PC-3 (cell line): ENCODE results near the gene SLTM. TPM values are rescaled to one million over a fixed set of nuclear protein-coding genes. Genes with fewer than 3 reads are reported as not detected.
"Not testable (repeated sequence)": the region's sequence is repeated elsewhere in the genome, so short reads cannot be mapped to it uniquely, and the experiment has no call there.

Source experiments
- ATAC-seq: fragments of 200-7000 bp; cut with Tn5 transposase; 2 replicates; pipeline ENCODE4 v1.9.1; 2020; ENCODE audit warnings: mild to moderate bottlenecking, moderate library complexity
- BruUV-seq: library from RNA; stranded (reverse); fragments of 400-500 nt; replicated peaks from 2 replicates; lab custom pipeline; 2021; lab: Mats Ljungman, UMichigan
- CTCF ChIA-PET: fragments of 300-600 bp; sonication (Branson Sonifier 250); formaldehyde crosslinking; loops from one replicate; lab custom pipeline; 2022; ENCODE audit warnings: antibody characterized with exemption; lab: Charles Lee
- POLR2A ChIA-PET: fragments of 300-600 bp; sonication (Branson Sonifier 250); formaldehyde crosslinking; loops from one replicate; lab custom pipeline; 2022; ENCODE audit warnings: antibody characterized with exemption; ENCODE audit not compliant: unreplicated experiment; lab: Charles Lee
- DNase-seq: peaks from one replicate; pipeline ENCODE4 v3.0.0-alpha.2; 2015
- H2AFZ ChIP-seq: fragments of 300-600 bp; sonication (generic); 2 replicates; pipeline ENCODE4 v1.6.0; 2016; ENCODE audit warnings: antibody characterized with exemption, low read length
- H3F3A ChIP-seq: fragments of 300-600 bp; sonication (generic); one replicate; pipeline ENCODE4 v1.6.0; 2017; ENCODE audit warnings: antibody characterized with exemption, low read length, control low read depth, mild to moderate bottlenecking; ENCODE audit not compliant: unreplicated experiment
- H3K27ac ChIP-seq: fragments of 300-600 bp; sonication (generic); 2 replicates; pipeline ENCODE4 v1.5.1; 2016; ENCODE audit warnings: mild to moderate bottlenecking, low read length
- H3K27me3 ChIP-seq: fragments of 300-600 bp; sonication (generic); 2 replicates; pipeline ENCODE4 v1.6.1; 2016; ENCODE audit warnings: low read length, mixed read lengths
- H3K36me3 ChIP-seq: fragments of 300-600 bp; sonication (generic); 2 replicates; pipeline ENCODE4 v1.6.1; 2016; ENCODE audit warnings: low read depth, mixed run types, low read length, mixed read lengths
- H3K4me1 ChIP-seq: fragments of 300-600 bp; sonication (generic); 2 replicates; pipeline ENCODE4 v1.5.1; 2016; ENCODE audit warnings: low read length; ENCODE audit not compliant: insufficient read depth
- H3K4me2 ChIP-seq: fragments of 300-600 bp; sonication (generic); 2 replicates; pipeline ENCODE4 v1.6.0; 2016; ENCODE audit warnings: low read length
- H3K4me3 ChIP-seq: fragments of 300-600 bp; sonication (generic); 2 replicates; pipeline ENCODE4 v1.5.1; 2016; ENCODE audit warnings: mild to moderate bottlenecking, low read length, mixed read lengths
- H3K79me2 ChIP-seq: fragments of 300-600 bp; sonication (generic); 2 replicates; pipeline ENCODE4 v1.6.1; 2017; ENCODE audit warnings: low read length, mixed read lengths
- H3K9ac ChIP-seq: fragments of 300-600 bp; sonication (generic); 2 replicates; pipeline ENCODE4 v1.6.0; 2016; ENCODE audit warnings: mild to moderate bottlenecking, low read length
- H3K9me2 ChIP-seq: fragments of 300-600 bp; sonication (generic); replicated peaks from 2 replicates; pipeline ENCODE4 v1.6.1; 2016; ENCODE audit warnings: mixed run types, low read length, mixed read lengths
- H3K9me3 ChIP-seq: fragments of 300-600 bp; sonication (generic); 2 replicates; pipeline ENCODE4 v1.6.1; 2016; ENCODE audit warnings: low read length, mixed read lengths
- H4K20me1 ChIP-seq: fragments of 300-600 bp; sonication (generic); 2 replicates; pipeline ENCODE4 v1.6.1; 2016; ENCODE audit warnings: low read length, mixed read lengths
- EZH2 ChIP-seq: fragments of 300-600 bp; sonication (generic); IDR thresholded peaks from one replicate; pipeline ENCODE4 v1.6.1; 2017; ENCODE audit warnings: antibody characterized with exemption, mild to moderate bottlenecking, low read length; ENCODE audit not compliant: unreplicated experiment
- EZH2phosphoT487 ChIP-seq: fragments of 300-600 bp; sonication (generic); IDR thresholded peaks from 2 replicates; pipeline ENCODE4 v1.6.1; 2018; ENCODE audit warnings: mild to moderate bottlenecking, antibody characterized with exemption, low read length, borderline replicate concordance
- intact Hi-C: fragments of 100-400 bp; cut with micrococcal nuclease; formaldehyde crosslinking; loops from 2 replicates; pipeline ENCODE4 v1.9.0; 2023
- total RNA-seq: library from RNA; depleted of rRNA; stranded (reverse); fragments of >200 nt; gene quantifications from 2 replicates; pipeline ENCODE4 v1.2.3, GENCODE V29; 2014
- TF ChIP-seq, protein P1 (sequence below): fragments of 300-600 bp; sonication (generic); conservative IDR thresholded peaks from 2 replicates; pipeline ENCODE4 v1.5.1; 2017; ENCODE audit warnings: antibody characterized with exemption, low read depth, mild to moderate bottlenecking, low read length

Gene SLTM
- total RNA-seq, 1 experiment from 2014 or later = 103 TPM

DNA sequence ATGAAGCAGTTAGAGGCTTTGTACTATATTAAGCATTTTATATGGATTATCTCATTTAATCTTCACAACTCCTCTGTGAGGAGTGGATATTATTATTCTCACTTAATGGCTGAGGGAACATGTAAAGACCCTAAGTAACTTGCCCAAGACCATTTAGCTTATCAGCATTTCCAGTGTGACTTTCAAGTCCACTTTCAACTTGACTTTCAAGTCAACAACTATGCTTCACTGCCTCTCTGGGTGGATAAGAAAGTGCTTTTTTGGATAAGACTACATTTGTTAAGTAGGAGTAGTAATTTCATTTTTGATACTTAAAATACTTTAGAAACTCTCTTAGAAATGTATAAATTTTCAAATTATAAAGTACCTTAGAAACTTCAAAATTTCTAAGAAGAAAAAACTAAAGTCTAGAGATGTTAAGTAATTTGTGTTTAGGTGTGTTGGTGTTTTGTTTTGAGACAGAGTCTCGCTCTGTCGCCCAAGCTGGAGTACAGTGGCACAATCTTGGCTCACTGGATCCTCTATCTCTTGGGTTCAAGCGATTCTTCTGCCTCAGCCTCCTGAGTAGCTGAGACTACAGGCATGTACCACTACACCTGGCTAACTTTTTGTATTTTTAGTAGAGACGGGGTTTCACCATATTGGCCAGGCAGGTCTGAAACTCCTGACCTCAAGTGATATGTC lies 90.6 kb downstream of the SLTM start:
- Histone ChIP-seq H3K27ac (no peak overlapping the region), H4K20me1 (no peaks in the 10 kb centered on the region), H3K79me2 (no peaks in the 10 kb centered on the region), H3K9me3 (no peaks in the 10 kb centered on the region), H3K36me3 (no peaks in the 10 kb centered on the region), H3K9me2 (no peaks in the 10 kb centered on the region), H2AFZ (no peak overlapping the region), H3F3A (no peaks in the 10 kb centered on the region), H3K4me3 (no peak overlapping the region), H3K4me2 (no peak overlapping the region), H3K9ac (no peak overlapping the region), H3K27me3 (no peaks in the 10 kb centered on the region), H3K4me1 (no peaks in the 10 kb centered on the region)
- TF ChIP-seq, protein P1, sequence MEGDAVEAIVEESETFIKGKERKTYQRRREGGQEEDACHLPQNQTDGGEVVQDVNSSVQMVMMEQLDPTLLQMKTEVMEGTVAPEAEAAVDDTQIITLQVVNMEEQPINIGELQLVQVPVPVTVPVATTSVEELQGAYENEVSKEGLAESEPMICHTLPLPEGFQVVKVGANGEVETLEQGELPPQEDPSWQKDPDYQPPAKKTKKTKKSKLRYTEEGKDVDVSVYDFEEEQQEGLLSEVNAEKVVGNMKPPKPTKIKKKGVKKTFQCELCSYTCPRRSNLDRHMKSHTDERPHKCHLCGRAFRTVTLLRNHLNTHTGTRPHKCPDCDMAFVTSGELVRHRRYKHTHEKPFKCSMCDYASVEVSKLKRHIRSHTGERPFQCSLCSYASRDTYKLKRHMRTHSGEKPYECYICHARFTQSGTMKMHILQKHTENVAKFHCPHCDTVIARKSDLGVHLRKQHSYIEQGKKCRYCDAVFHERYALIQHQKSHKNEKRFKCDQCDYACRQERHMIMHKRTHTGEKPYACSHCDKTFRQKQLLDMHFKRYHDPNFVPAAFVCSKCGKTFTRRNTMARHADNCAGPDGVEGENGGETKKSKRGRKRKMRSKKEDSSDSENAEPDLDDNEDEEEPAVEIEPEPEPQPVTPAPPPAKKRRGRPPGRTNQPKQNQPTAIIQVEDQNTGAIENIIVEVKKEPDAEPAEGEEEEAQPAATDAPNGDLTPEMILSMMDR = no peak
- no peak for TF ChIP-seq EZH2phosphoT487
- no peak for TF ChIP-seq EZH2
- intact Hi-C loops = no loop called here
- POLR2A ChIA-PET = no interaction called here
- no TSS peak for BruUV-seq
- CTCF ChIA-PET = no interaction called here
- DNase-seq = no peak
- no peak for ATAC-seq

DNA sequence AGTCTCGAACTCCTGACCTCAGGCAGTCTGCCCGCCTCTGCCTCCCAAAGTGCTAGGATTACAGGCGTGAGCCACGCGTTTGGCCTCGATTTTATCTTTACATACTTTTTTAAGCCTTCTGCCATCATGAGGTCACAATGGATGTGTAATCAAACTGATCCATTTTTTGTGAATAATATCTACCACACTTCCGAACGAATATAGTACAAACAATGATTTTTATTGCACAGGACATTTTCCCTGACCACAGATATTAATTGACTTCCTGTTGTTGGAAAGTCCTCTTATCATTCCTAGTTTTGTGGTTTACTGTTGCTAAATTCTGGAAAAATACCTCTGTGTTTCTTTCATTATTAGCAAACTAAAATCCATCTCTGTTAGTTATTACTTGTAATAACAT lies 93.4 kb downstream of the SLTM start:
- H3K4me3 ChIP-seq = no peak overlapping the region
- intact Hi-C loops = no loop called here
- no peaks in the 10 kb centered on the region for H3K9me2 ChIP-seq
- no peaks in the 10 kb centered on the region for H3K9me3 ChIP-seq
- H3F3A ChIP-seq = no peaks in the 10 kb centered on the region
- ATAC-seq (peak; percentile 50), DNase-seq (peak; percentile 59)
- TF ChIP-seq EZH2phosphoT487 (no peak), EZH2 (no peak)
- TF ChIP-seq, protein P1 = no peak
- no peaks in the 10 kb centered on the region for H3K36me3 ChIP-seq
- no peak overlapping the region for H3K27ac ChIP-seq
- ChIA-PET CTCF (interaction anchor here (0.6 kb wide), 1 partner anchor 11 kb away, joined by 4 read pairs; no protein-coding TSS in a partner anchor), POLR2A (no interaction called here)
- H3K27me3 ChIP-seq = no peaks in the 10 kb centered on the region
- H3K4me1 ChIP-seq = no peaks in the 10 kb centered on the region
- BruUV-seq = no TSS peak
- H4K20me1 ChIP-seq = no peaks in the 10 kb centered on the region
- no peak overlapping the region for H3K4me2 ChIP-seq
- H2AFZ ChIP-seq = no peak overlapping the region
- no peak overlapping the region for H3K9ac ChIP-seq
- H3K79me2 ChIP-seq = no peaks in the 10 kb centered on the region

- peak; percentile 37 for DNase-seq
Observed at GRCh38 chr15:58839485-58839884, 94.0 kb downstream of the SLTM start.

DNA sequence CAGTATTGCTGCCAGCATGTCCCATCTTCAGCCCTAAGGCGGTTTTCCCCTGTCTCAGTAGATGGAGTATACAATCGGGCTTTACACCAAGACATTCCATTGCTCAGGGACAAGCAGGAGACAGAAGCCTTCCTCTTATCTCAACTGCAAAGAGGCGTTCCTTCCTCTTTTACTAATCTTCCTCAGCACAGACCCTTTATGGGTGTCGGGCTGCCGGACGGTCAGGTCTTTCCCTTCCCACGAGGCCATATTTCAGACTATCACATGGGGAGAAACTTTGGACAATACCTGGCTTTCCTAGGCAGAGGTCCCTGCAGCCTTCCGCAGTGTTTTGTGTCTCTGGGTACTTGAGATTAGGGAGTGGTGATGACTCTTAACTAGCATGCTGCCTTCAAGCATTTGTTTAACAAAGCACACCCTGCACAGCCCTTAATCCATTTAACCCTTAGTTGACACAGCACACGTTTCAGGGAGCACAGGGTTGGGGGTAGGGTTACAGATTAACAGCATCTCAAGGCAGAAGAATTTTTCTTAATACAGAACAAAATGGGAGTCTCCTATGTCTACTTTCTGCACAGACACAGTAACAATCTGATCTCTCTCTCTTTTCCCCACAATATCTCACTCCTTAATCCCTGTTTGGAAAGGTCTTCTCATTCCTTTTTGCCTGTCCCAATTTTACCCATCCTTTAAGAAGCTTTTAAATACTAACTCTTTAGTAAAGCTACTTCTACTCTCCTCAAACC lies 99.6 kb downstream of the SLTM start:
- H3K4me2 ChIP-seq, H3K27me3 ChIP-seq, H3K9ac ChIP-seq, H3K27ac ChIP-seq, H3K79me2 ChIP-seq, H3K4me1 ChIP-seq, H3K9me2 ChIP-seq, H3K4me3 ChIP-seq, POLR2A ChIA-PET, BruUV-seq, intact Hi-C loops, DNase-seq, H2AFZ ChIP-seq, H4K20me1 ChIP-seq, H3K9me3 ChIP-seq, ATAC-seq, H3K36me3 ChIP-seq, CTCF ChIA-PET, H3F3A ChIP-seq: not testable (repeated sequence)

More at GRCh38 chr15:58839485-58839884, 94.0 kb downstream of the SLTM start:
- H3F3A ChIP-seq = no peaks in the 10 kb centered on the region
- H3K27ac ChIP-seq = no peak overlapping the region
- H3K9me3 ChIP-seq = no peaks in the 10 kb centered on the region
- peak; percentile 61 for ATAC-seq
- H3K9me2 ChIP-seq = no peaks in the 10 kb centered on the region
- no peaks in the 10 kb centered on the region for H3K4me1 ChIP-seq
- no peaks in the 10 kb centered on the region for H3K27me3 ChIP-seq
- ChIA-PET CTCF (interaction anchor here (0.6 to 0.7 kb wide), 2 partner anchors 11 to 870 kb away, joined by 3 to 4 read pairs; no protein-coding TSS in a partner anchor), POLR2A (no interaction called here)
- H3K9ac ChIP-seq = no peak overlapping the region
- no peak overlapping the region for H3K4me2 ChIP-seq
- TF ChIP-seq EZH2phosphoT487 = no peak
- TF ChIP-seq, protein P1 = peak; percentile 38
- H2AFZ ChIP-seq = no peak overlapping the region
- no peaks in the 10 kb centered on the region for H3K36me3 ChIP-seq
- no peaks in the 10 kb centered on the region for H3K79me2 ChIP-seq
- H3K4me3 ChIP-seq = no peak overlapping the region
- intact Hi-C loops = no loop called here
- no peaks in the 10 kb centered on the region for H4K20me1 ChIP-seq
- BruUV-seq = no TSS peak
